ENCODE results near the gene TP53BP2.

DNA sequence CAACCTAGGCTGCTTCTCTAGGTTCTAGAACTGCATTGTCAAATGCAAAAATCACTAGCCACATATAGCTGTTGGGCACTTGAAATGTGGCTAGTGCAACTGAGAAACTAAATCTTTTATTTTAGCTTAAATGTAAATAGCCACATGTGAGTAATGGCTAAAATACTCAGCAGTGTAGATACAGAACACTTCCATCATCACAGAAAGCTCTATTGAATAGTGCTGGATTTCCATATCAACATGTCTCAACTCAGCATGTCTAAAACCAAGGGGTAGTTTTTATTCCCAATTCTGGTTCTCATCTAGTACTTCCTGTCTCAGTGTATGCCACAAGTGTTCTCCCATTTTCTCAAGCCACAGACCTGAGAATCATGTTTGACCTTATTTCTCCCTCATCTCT lies 7.5 kb upstream of the TP53BP2 start:
- TF ChIP-seq POLR2A (IDR thresholded peaks at IDR 0.05), result no peak
- TF ChIP-seq, protein P1, sequence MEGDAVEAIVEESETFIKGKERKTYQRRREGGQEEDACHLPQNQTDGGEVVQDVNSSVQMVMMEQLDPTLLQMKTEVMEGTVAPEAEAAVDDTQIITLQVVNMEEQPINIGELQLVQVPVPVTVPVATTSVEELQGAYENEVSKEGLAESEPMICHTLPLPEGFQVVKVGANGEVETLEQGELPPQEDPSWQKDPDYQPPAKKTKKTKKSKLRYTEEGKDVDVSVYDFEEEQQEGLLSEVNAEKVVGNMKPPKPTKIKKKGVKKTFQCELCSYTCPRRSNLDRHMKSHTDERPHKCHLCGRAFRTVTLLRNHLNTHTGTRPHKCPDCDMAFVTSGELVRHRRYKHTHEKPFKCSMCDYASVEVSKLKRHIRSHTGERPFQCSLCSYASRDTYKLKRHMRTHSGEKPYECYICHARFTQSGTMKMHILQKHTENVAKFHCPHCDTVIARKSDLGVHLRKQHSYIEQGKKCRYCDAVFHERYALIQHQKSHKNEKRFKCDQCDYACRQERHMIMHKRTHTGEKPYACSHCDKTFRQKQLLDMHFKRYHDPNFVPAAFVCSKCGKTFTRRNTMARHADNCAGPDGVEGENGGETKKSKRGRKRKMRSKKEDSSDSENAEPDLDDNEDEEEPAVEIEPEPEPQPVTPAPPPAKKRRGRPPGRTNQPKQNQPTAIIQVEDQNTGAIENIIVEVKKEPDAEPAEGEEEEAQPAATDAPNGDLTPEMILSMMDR (IDR thresholded peaks at IDR 0.05), result no peak
